Activated CD8-positive, alpha-beta memory T cell treated with anti-CD3 and anti-CD28 coated beads, Interleukin-2, amount 50 U/mL, for 24 hours (primary cell): ENCODE data around the gene PDE4D.

ENCODE experiments used
- DNase-seq: peaks from one replicate; pipeline ENCODE4 v3.0.0-alpha.2; 2020; ENCODE audit errors: extremely low read depth

Gene PDE4D

DNA sequence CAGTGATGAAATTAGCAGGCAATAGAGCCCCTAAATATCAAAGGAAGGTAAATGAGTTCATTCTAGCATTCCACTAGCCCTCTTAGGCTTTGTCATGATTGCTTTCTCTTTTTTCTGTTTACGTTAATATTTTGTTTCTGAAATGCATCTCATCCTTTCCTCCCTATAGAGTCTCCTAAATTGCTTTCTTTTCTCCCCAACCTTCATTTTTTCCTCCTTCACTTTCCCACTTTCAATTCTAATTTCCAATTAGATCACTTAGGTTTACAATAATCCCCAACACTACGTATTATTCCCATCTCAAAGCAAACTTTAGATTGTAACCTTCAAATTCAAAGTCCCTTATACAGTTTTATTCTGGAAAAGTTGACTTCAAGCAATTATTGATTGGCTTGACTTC is 751.4 kb downstream of the PDE4D start:
- DNase-seq, result no peak

DNA sequence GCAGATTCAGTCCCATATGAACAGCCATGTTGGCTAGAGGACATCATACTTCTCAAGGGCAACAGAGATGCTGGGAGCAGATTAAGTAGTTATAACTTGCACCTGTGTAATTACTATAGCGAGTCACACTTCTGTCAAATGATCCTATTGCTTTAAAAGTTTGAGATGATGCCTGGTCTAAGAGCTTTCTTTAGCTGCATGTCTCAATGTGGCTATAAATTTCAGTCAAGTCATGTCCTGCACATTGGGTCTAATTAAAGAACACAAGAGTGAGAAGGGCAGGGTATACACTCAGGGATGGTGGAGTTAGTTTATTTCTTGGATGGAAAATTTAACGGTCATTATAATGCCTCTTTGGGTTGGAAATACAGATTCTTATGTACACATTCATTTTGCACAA is 753.4 kb downstream of the PDE4D start:
- no peak for DNase-seq

DNA sequence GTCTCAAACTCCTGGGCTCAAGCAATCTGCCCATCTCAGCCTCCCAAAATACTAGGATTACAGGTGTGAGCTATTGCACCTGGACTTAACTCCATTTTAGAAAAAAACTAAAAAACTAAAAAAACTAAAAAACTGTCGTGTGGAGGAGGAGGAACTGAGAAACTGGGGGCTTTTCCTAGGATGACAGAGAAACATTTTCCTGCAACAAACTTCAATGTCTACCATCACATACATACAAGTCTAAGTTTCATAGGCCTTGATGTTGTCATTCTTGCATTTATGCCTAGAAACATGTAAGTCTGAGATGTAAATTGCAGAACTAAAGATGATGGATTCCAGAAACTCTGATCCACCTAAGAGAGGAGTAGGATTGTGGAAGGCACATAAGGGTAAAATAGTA is 753.8 kb downstream of the PDE4D start:
- no peak for DNase-seq

DNA sequence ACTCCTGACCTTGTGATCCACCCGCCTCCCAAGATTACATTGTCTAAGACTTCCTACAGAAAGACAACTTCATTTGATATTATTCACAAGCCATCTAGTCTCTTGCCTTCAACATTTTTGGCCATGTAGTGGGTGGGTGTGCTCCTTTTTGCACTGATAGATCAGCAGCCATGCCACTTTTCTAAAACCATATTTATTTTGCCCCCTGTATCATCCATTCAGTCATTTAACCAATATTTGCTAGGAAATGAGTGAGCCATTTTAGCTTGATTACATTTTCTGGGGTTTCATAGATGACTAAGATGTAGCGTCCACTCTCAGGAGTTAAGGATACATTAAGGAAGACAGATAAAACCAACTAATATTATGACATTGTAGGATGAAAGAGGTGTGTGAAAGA is 755.0 kb downstream of the PDE4D start:
- no peak for DNase-seq

DNA sequence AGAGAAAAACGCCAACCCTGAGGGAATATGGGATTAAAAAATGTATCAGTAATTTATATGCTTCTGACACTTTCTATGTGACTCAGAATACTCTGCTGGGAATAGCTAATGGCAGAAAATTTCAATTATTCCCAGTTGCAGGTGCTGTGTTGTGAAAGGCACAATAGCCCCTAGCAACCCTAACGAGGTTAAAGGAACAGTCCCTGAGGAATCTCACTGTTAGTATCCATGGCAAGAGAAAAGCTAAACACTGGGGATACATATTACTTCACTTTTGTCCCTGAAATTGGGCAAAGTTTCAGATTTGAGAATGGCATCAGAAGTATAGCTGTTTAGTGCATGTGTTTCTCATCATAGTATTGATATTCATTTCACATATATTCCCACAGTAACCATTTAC is 755.7 kb downstream of the PDE4D start:
- DNase-seq, result no peak

DNA sequence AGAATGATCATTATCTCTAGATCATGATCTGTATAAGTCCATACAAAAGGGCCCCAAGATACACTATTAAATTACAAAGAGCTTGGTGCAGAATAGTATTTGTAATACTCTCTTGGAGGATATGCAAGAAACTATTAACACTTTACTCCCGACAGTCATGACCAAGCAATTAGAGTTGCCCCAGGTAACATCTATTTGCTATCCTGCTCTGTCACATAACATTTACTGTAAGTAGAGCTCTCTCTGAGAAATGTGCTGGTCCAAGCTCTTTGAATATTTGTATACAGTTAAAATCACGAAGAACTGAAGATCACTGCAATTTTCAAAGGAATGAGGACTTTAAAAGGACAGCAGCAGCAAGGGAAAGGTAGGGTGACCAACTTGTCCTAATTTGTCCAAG is 757.0 kb downstream of the PDE4D start:
- DNase-seq, result no peak

DNA sequence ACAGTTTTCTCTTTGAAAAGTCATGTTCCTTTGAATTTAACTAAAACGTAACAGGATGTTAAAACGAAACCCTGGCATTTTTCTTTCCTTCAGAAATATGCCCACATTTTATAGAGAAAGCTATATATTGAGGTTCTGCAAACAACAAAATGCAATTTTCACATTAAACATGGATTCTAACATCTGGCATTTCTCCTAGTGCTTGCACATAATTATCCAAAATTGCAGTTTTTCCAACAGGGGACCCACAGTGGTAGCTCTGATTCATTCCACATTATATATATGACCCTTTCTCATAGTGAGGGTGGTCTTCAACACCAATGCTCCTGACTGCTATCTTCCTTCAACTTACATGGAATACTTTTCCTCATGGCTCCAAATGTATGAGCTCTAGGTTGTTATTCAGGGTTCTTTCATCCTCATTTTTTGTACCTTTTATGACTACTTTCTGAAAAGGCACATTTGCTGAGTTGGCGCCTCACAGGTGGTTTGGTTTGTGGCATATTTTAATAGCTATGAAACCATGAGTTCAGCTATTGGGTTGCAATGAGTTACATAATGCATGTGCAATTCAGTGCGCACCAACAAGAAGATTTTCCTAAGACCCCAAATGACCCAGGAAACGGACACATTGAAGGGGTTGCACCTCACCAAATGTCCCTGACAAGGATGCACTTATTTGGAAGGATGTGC is 758.9 kb downstream of the PDE4D start:
- DNase-seq, result no peak

DNA sequence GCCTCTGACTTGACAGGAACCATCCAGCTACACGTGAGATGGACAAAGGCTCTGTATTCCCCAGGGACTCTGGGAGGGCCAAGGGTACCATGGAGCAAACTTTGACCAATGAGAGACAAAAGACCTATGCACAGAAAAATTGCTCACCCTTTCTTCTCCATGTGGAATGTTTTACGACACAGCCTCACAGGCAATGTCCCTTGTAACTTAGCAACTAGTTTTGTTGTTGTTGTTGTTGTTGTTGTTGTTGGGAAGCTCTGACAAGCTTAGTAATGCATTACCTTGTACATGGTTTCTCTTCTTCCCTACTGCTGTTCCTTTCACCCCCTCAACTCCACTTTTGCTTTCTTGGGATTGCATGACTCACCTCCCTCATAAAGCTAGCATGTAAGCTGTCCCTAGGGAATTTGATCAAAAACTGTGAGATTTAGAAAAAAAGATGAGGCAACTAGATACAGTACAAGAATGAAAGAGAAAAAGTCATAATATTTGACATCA is 759.7 kb downstream of the PDE4D start:
- no peak for DNase-seq

DNA sequence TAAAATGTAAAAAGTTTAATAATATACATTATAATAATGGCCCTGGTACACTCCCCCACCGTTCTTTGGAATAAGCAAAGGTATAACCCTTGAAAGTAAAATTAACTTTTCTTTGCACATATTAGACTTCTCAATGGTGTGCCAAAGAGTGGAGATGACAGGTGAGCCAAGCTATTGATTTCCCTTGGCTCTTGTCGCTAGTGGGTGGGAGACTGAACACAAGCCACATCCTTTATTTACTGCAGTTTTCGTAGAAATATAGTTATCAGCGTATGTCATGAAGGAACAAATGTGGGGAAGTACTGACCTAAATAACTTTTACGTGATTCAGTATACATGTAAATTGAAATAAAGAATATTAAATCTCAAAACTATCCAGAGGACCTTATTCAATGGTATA is 761.4 kb downstream of the PDE4D start:
- no peak for DNase-seq

DNA sequence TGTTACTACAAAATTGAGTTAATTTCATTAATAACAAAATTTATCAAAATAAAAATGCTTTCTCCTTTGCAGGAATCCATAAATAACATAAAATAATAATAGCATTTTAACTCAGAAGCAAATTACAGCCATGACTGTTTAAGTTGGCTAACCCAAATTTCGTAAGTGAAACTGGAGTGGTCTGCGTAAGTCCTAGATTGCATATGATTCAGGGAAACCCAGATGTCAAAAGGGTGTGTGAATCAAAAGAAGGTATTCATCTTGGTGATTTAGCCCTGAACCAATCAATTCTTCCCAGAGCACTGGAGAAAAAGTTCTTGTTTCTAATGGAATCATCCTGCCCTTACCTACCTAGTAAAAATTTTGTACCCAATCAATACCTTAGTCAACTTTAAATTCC is 763.1 kb downstream of the PDE4D start:
- DNase-seq, result no peak

DNA sequence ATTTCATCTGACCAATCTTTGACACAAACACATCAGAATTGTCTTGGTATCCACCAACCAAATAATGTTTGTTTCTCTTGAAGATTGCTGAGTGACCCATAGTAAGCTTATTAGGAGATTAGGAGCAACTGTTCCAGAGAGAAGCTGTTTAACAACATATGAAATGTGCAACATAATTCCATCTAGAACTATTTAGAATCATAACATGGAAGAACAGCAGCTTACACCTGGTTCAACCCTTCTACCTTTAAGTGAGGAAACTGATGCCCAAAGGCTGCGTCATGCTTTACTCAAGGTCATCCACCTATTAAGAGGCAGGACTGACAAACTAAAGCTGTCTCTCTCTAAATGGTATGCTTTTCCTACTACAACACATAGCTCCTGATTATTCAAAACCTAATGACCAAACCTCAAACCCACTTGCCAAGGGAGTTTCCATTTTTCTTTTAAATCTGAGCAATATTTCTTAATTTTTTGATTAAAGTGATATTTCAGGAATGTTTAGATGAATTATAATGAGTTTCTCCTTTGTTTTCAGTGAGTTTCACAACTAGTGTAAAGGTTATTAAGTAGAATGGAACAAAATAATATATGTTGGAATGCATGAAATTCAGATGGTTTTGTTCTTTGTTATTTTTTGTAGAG is 764.8 kb downstream of the PDE4D start:
- no peak for DNase-seq

DNA sequence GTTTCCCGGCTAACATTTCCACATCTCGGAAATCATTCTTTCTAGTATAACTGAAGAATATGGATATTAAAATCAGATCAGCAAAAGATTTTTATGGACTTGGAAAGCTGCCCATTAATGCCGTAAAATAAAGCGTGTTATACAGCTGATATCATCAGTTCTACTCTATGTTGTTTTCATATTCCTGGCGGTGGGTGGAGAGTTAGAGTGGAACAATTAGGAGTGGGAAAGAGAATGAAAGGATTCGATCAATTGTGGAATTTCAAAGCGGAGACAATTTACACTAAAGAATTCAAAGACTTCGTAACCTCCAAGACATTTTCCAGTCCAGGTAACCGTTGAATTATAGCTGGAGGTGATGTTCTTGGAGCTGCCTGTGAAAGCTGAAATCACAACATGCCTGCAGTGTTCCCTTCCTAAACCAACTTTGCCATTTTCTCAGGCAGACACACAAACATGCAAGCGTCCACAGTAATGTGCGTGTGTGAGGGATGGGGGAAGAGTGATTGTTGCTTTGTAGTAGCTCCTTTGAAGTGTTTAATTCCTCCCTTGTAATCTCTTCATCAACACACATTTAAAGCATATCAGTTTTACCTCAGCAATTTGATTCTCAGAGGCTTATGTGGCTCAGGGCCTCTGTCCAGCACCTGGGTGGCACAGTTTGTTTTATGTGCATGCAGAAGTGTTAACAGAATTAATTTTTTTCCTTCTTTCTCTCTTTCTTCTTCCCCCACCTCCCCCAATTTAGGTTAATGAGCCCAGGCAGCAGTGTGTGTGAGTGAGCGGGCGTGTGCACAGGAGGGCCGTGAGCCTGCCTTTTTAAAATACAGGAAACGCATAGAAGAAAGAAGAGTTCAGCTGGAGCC is 766.6 kb downstream of the PDE4D start:
- no peak for DNase-seq

DNA sequence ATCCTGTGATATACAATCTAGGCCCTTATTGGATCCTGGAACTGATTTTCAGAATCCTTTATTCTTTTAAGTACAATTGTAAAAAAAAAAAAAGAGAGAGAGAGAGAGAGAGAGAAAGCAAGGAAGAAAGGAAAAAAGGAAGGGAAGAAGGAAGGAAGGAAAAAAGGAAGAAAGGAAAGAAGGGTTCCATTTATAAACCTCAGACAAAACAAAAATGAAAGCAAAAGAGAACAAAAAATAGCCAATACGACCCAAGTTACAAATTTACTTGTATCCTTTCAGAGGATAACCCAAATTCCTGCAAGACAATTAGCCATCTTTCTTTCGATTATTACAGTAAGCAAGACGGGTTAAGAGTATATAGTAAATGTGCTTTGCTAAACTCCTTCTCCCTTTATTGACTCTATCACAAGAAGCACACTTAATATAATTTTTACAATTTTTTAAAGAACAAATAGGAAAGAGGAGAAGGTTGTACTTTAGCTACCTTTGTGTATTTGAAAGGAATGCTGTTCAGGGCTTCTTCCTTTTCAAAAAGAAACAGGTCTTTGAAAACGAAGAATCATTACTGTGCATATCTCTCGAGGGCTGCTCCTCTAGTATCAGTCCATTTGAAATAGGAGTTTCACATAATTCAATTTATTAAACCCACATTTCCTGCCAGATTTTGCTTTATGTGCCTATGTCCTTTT is 767.4 kb downstream of the PDE4D start:
- DNase-seq, result no peak

DNA sequence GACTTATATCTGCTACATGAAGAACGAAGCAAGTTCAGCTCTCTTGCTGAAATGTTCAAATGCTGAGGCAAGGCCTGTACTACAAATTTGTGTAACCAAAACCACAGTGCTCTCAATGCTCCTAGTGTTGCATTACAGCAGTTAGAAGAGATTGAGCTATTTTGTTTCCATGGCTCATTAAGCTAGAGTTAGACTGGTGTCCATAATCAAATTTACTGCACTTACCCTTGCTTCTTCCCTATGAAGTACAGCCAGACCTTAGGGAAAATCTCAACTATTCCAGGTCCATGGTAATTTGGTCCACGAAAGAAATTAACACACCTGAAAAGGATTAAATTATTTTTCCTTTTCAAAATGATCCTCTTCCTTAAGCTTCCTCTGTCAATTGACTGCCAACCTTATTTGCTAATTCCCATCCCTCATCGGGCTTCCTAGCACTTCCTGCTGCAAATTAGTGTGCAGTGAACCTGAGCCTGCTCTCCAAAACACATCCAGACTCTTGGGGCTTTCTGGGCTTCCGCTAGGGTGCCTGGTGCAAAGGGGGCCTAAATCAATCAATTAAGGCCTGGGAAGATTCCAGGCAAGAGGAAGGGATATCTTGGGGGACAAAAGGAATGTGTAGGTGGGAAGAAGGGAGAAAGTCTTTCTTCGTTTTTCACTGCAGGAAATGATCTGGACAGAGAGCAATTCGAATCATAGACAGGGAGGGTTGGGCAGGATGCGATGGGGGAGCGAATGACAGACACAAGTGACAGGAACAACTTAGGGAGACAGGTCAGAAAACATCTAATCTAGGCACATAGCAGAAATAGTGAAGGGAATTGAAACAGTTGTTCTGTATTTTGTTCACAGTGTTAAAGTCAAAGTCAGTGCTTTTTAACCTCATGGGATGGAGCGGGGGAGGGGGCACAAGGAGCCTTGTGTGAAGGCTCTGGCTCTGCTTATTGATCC is 768.2 kb downstream of the PDE4D start:
- no peak for DNase-seq

DNA sequence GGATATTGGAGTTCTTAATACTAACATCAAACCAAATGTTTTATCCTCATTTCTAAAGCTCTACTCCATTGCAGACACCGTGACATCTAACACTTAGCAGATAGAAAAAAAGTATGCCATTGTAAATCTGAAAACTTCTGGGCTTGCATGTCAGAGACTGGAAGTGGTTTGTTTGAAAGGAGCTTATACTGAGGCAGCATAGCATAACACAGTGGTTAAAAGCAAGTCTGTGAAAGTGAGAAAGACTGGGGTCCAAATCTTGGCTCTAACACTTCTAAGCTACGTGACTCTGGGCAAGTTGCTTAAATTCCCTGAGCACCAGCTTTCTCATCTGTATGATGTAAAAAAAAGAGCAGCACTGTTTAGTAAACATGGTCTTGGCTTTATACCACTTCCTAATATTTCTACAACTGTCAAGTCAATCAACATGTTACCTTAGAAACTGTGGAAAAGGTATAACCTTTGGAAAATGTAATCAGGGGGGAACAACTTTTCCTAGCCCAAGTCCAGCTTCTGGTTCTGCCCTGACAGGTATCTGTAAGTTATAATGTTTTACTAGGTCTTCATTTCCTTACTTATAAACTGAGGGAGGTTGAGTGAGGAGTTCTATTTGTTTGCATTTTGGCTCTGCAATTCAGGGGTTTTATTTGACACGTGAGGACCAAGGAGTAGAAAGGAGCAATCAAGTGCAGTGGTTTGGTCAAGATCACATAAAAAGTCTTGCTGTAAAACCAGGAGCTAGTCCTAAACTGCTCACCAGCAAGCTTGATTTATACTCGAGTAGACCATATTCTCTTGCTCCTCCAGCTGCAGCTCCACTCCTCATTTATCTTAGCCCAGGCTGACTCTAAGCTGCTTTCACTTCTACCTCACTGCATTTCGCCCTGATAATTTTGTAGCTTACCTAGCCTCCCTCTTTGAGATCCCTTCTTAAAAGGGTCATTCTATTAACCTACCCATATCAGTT is 769.6 kb downstream of the PDE4D start:
- DNase-seq, result no peak

DNA sequence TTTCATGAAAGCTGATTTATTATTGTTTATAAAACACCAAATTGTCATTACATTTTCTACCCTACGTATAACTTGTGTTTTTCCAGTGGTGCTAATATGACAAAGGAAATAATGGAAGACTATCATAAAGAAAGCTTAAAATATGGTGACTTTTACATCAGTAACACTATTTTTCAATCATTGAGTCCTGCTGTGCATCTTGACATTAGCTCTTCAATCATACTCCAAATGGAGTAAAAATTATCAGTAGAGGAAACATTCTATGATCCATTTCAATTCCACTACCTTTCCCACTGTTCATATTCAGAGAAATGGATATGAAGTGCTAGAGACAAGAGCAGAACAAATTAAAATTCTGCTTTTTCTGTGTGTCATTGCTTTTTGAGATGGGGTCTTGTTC is 774.0 kb downstream of the PDE4D start:
- DNase-seq, result no peak

DNA sequence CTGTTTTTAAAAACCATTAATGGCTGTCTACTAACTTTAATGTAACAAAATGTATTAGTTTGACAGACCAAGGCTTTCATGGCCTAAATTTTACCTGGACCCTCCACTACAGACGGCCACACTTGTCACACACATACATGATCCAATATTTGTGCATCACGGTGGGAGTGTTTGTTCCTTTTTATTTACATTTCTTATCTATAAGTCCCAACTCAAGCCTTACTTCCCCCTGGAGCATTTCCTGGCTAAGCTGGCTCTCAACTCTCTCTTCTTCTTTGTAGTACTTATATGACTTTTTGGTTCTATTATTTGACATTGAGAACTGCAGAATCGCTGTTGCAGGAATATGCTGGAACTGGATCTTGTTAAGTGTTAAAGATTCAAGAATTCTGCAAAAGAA is 776.2 kb downstream of the PDE4D start:
- DNase-seq, result no peak

DNA sequence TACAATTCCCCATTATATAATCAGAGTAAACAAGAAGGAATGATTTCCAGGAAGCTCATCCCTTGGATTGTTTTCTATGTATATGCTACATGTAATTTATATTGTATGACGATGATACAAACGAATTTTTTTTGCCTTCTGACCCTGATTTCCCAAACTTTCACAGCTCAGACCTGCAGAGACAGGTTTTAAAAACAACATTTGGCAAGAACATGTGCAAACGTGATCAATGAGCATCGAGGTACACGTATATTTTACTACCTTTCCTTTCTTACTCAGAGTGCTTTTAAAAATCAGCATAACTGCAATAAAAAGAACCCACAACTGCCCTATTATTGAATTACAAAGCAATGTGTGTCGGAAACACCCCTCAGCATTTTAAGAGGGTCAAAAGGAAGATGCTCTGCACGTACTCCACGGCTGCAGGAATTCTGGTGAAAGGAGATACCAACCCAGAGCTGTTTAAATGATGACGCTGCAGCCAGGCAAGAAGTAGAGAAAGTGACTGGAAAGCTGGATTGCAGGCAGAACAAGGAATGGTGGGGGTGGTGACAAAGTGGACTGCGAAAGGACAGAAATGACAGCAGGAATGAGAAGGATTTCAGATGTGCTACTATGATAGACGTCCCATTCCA is 777.2 kb downstream of the PDE4D start:
- DNase-seq, result no peak

DNA sequence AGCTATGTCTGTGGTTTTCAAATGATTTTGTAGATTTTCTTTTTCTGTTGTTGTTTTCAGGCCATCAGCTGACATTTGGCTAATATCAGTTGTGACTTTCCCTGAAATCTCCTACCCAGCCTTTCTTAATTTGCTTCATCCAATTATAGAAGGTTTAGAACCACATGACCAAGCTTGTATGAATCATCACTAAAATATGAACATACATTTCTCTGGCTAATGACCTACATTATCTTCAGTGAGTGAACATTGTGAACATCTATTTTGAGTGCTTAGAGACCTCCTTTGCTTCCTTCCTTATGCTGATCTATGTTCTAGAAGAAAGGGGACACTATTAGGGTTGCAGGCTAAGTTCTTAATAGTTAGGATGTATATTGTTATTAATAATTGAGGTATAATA is 778.2 kb downstream of the PDE4D start:
- DNase-seq, result no peak
